ENCODE data around the gene GTF3C4.

GTF3C4 gene

GRCh38 chr9:132739710-132740310, 69.5 kb downstream of the GTF3C4 start:
- no peak for DNase-seq

- DNase-seq: no peak
These were observed 70.5 kb downstream of the GTF3C4 start for GRCh38 chr9:132740526-132741309.

DNA sequence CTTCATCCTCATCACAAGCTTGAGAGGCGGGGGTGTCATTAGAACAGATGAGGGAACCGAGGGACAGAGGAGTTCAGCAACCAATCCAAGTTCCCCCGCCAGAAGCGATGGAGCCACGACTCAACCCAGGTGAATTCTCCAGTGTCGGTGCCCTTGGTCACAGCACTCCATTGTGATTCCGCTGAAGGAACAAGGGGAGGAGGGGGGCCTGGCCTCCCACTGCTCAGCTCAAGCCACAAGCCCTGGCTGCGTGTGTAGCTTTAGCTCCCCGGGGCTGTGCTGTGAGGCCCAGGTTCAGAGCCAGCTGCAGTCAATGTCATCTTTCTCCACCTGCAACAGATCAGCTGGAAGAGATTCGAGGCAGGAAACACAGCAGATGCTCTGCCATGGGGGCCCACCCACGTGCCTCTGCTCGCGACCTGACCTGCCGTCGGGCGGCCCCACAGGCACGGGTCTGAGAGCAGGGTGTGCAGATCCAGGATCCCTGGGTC, 72.6 kb downstream of the GTF3C4 start:
- DNase-seq: no peak

- DNase-seq: no peak
These were observed 73.7 kb downstream of the GTF3C4 start for GRCh38 chr9:132743931-132744479.

Data from activated CD4-positive, alpha-beta T cell treated with anti-CD3 and anti-CD28 coated beads, Interleukin-2, amount 50 U/mL, for 16 hours (primary cell).